LNCaP clone FGC (cell line): ENCODE results near the gene UBXN1.
"Not testable (repeated sequence)": the region's sequence is repeated elsewhere in the genome, so short reads cannot be mapped to it uniquely, and the experiment has no call there.

Experiments used
- DNase-seq: peaks from one replicate; pipeline ENCODE4 v3.0.0-alpha.2; 2011; ENCODE audit warnings: low read depth
- H3K4me3 ChIP-seq: 2 replicates; pipeline ENCODE4 v1.5.1; 2011; ENCODE audit warnings: mild to moderate bottlenecking, low read depth, low read length, control low read depth
- TF ChIP-seq, protein P1 (sequence below): IDR thresholded peaks from 2 replicates; pipeline ENCODE4 v1.5.1; 2012; ENCODE audit warnings: mild to moderate bottlenecking; ENCODE audit not compliant: control insufficient read depth, insufficient read depth; ENCODE audit errors: extremely low read depth

UBXN1 gene

DNA sequence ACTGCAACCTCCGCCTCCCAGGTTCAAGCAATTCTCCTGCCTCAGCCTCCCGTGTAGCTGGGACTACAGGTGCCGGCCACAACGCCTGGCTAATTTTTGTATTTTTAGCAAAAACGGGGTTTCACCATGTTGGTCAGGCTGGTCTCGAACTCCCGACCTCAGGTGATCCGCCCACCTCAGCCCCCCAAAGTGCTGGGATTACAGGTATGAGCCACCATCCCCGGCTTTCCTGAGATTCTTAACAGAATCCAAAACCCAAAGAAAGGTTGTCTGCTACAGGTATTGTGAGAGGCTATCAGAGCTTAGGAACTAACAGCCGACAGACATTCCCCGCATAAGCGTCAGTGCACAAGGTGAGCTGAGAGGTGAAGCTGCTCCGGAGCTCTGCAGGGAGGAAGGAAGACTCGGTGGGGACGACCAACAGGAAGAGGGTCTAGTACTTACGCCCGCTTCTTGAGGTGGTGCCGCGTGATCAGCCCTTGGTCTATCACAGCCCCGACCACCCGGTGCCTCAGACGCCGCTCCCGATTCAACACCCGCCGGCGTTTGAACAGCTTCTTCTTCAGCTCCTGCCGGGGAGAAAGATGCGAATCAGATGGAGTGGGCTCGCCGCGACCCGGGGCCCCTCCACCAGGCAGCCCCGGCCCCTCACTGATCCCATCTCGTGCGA, 14.3 kb downstream of the UBXN1 start:
- H3K4me3 ChIP-seq, result peak overlapping the region; percentile 97
- TF ChIP-seq, protein P1, sequence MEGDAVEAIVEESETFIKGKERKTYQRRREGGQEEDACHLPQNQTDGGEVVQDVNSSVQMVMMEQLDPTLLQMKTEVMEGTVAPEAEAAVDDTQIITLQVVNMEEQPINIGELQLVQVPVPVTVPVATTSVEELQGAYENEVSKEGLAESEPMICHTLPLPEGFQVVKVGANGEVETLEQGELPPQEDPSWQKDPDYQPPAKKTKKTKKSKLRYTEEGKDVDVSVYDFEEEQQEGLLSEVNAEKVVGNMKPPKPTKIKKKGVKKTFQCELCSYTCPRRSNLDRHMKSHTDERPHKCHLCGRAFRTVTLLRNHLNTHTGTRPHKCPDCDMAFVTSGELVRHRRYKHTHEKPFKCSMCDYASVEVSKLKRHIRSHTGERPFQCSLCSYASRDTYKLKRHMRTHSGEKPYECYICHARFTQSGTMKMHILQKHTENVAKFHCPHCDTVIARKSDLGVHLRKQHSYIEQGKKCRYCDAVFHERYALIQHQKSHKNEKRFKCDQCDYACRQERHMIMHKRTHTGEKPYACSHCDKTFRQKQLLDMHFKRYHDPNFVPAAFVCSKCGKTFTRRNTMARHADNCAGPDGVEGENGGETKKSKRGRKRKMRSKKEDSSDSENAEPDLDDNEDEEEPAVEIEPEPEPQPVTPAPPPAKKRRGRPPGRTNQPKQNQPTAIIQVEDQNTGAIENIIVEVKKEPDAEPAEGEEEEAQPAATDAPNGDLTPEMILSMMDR, result no peak
- DNase-seq, result no peak

DNA sequence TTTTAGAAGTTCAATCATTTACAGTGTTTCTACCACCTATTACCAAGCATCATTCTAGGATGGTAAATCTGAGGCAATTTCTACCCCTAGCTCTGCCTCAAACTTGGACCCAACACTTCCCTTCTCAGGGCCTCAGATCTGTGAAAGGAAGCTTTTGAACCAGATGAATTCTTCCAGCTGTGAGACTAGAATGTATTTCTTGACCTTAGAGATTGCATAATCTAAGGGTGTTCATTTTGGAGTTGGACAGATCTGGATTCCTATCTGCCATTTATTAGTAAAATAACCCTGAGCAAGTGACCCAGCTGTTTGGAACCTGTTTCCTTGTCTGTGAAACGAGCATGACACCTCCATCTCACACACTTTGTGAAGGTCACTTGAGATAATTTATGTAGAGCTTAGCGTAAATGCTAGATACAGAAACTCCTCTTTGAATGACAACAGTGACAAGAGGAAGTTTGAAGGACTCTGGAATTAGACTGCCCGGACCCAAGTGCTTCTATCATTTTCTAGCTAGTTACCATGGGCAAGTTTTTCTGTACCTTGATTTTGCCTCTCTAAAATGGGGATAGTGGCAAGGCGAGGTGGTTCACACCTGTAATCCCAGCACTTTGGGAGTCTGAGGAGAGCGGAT, 22.0 kb downstream of the UBXN1 start:
- no peak for DNase-seq
- TF ChIP-seq, protein P1, result no peak
- no peak overlapping the region for H3K4me3 ChIP-seq

DNA sequence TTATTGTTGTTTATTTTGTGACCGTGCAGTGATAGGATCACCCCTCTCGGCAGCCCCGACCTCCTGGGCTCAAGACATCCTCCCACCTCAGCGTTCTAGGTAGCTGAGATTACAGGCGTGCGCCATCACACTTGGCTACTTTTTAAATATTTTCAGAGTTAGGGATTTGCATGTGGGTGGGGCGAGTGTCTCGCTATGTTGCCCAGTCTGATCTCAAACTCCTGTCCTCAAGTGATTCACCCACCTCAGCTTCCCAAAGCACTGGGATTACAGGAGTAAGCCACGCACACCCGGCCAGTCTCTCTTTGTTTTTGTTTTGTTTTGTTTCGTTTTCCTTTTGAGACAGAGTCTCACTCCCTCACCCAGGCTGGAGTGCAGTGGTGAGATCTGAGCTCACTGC, 24.6 kb downstream of the UBXN1 start:
- TF ChIP-seq, protein P1, result no peak
- no peak overlapping the region for H3K4me3 ChIP-seq
- no peak for DNase-seq

- TF ChIP-seq, protein P1, result no peak
- no peak for DNase-seq
- peak overlapping the region; percentile 87 for H3K4me3 ChIP-seq
Observed at GRCh38 chr11:62652161-62653006, 26.5 kb downstream of the UBXN1 start.

DNA sequence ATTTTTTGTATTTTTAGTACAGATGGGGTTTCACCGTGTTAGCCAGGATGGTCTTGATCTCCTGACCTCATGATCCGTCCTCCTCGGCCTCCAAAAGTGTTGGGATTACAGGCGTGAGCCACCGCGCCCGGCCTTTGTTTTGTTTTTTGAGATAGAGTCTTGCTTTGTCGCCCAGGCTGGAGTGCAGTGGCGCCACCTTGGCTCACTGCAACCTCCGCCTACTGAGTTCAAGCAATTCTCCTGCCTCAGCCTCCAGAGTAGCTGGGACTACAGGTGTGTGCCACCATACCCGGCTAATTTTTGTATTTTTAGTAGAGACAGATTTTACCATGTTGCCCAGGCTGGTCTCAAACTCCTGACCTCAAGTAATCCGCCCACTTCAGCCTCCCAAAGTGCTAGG, 28.6 kb downstream of the UBXN1 start:
- not testable (repeated sequence) for H3K4me3 ChIP-seq, DNase-seq

DNA sequence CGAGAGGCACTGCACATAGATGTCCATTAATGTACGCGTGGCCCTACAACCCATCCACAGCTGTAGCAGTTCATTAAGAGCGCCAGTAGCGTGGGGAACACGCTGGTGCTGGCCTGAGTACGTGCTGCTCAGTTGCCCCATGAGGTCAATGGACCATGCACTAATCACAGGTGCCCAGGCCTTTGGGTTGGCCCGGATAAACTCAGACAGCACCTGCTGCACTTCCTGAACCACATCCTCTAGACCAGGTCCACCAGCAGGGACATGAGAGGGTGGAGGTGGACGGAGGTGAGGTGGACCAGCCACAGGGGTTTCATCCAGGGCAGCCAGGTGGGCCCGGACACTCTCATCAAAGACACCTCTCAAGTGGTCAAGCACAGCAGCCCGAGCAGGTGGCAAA, 29.4 kb downstream of the UBXN1 start:
- TF ChIP-seq, protein P1, result no peak
- DNase-seq, result no peak
- H3K4me3 ChIP-seq, result no peak overlapping the region

GRCh38 chr11:62648967-62649364, 29.9 kb downstream of the UBXN1 start:
- TF ChIP-seq, protein P1, result no peak
- no peak for DNase-seq

More at GRCh38 chr11:62648967-62649364, 29.9 kb downstream of the UBXN1 start:
- no peak overlapping the region for H3K4me3 ChIP-seq
